Thyroid gland (tissue), 4 donors: ENCODE measurements around the gene ZNF48. TPM values are rescaled to one million over a fixed set of nuclear protein-coding genes. Genes with fewer than 3 reads are reported as not detected.

ENCODE experiments used
- DNase-seq, 2 donors: peaks; one replicate each; pipeline ENCODE4 v3.0.0-alpha.2; 2019
- H3K27ac ChIP-seq, 3 donors: fragments of 200-600 bp; sonication (generic); 1 replicate in 2 of 3; 2 replicates in 1 of 3; pipeline ENCODE4 v1.5.1; 2016 to 2019; ENCODE audit warnings: mild to moderate bottlenecking in 1 of 3, moderate library complexity in 1 of 3
- H3K27me3 ChIP-seq: fragments of 200-600 bp; sonication (generic); one replicate; pipeline ENCODE4 v1.5.1; 2019
- H3K36me3 ChIP-seq, 2 donors: fragments of 200-600 bp; sonication (generic); one replicate each; pipeline ENCODE4 v1.5.1; 2016 to 2019
- H3K4me1 ChIP-seq, 2 donors: fragments of 200-600 bp; sonication (generic); one replicate each; pipeline ENCODE4 v1.5.1; 2017 to 2019
- H3K4me3 ChIP-seq, 3 donors: fragments of 200-600 bp; sonication (generic); replicated peaks in 1 of 3; 1 replicate in 2 of 3; 2 replicates in 1 of 3; pipeline ENCODE4 v1.5.1; 2016; ENCODE audit warnings: mild to moderate bottlenecking in 1 of 3
- H3K9me3 ChIP-seq: fragments of 200-600 bp; sonication (generic); one replicate; pipeline ENCODE4 v1.5.1; 2017
- CTCF ChIP-seq, 6 experiments: fragments of 200-600 bp in 3 of 6; fragments of 450-650 bp in 3 of 6; sonication (generic) in 3 of 6; IDR thresholded peaks; one replicate each; pipeline ENCODE4 v1.5.1; 2016 to 2019; ENCODE audit warnings: antibody characterized with exemption in 6 of 6, mild to moderate bottlenecking in 2 of 6, inconsistent platforms in 1 of 6, moderate library complexity in 1 of 6
- POLR2A ChIP-seq, 2 donors: fragments of 450-650 bp; IDR thresholded peaks; one replicate each; pipeline ENCODE4 v1.6.1; 2017; ENCODE audit warnings: antibody characterized with exemption in 2 of 2, mild to moderate bottlenecking in 2 of 2, moderate library complexity in 1 of 2
- WGBS, 2 donors: methylation state at CpG; one replicate each; pipeline ENCODE4 v1.1.5; 2017; 5-methylcytosine and 5-hydroxymethylcytosine counted together
- intact Hi-C: fragments of 100-400 bp; cut with DNase I; formaldehyde crosslinking; loops from one replicate; pipeline ENCODE4 v1.15.1; 2023
- small RNA-seq: library from RNA; depleted of rRNA; stranded (forward); fragments of <200 nt; gene quantifications from one replicate; pipeline ENCODE3, GENCODE V24; 2016
- total RNA-seq, 4 donors: library from RNA; depleted of rRNA; stranded (reverse); fragments of >200 nt; gene quantifications; one replicate each; pipeline ENCODE4 v1.2.3, GENCODE V29; 2016

The ZNF48 gene
- total RNA-seq, 4 donors from 2014 or later, result 8.5 to 12.2 (median 9.4) TPM

GRCh38 chr16:30449116-30449435 is 53.9 kb downstream of the ZNF48 start:
- intact Hi-C loops, result loop anchor here (10.0 kb wide), 1 partner anchor 156 kb away; no protein-coding TSS in a partner anchor
- no peaks in the 10 kb centered on the region for H3K27me3 ChIP-seq

More at GRCh38 chr16:30449116-30449435, 53.9 kb downstream of the ZNF48 start:
- DNase-seq, result no peak
- H3K27ac ChIP-seq, result no peak overlapping the region
- WGBS, 2 donors, result 79 to 82% methylated on average over 3 of the region's 3 CpGs
- no peaks in the 10 kb centered on the region for H3K36me3 ChIP-seq
- no peak overlapping the region for H3K4me3 ChIP-seq
- no peaks in the 10 kb centered on the region for H3K9me3 ChIP-seq
- no peak for TF ChIP-seq POLR2A (IDR thresholded peaks at IDR 0.05)
- no peak for TF ChIP-seq CTCF (IDR thresholded peaks at IDR 0.05)
- peaks cover 9 to 15% of the 10 kb centered on the region in 2 donors for H3K4me1 ChIP-seq

Small RNAs within 50 kb of the gene (small RNA-seq; reads per million reads assigned to genes)
- 0.94 reads per million, percentile 8 among the genes with 10 or more reads in this experiment for gene RF00406

Other genes starting within 250 kb of the ZNF48 start
- gene CORO1A, start 211.8 kb upstream of the ZNF48 start, total RNA-seq, result 10 to 100 TPM in 3 of 4 donors, 1 to 10 TPM in 1; 7.3 to 14.8 (median 11.2) TPM
- 100 to 1,000 TPM in 2 of 4 donors, 1 to 10 TPM in 2; 2.1 to 150 (median 67.4) TPM for gene BOLA2B, start 201.8 kb upstream of the ZNF48 start, total RNA-seq
- 10 to 100 TPM; 26.2 to 73.3 (median 63.7) TPM for gene SLX1A, start 201.5 kb upstream of the ZNF48 start, total RNA-seq
- gene SULT1A3, start 196.2 kb upstream of the ZNF48 start, total RNA-seq, result 10 to 100 TPM in 2 of 4 donors, 1 to 10 TPM in 2; 8.9 to 13.8 (median 9.8) TPM
- 1 to 10 TPM; 2.1 to 3.0 (median 2.3) TPM for gene NPIPB13, start 146.9 kb upstream of the ZNF48 start, total RNA-seq
- gene CD2BP2, start 40.1 kb upstream of the ZNF48 start, total RNA-seq, result 10 to 100 TPM; 39.1 to 68.5 (median 56.1) TPM
- 10 to 100 TPM; 26.6 to 38.1 (median 33.5) TPM for gene TBC1D10B, start 24.9 kb upstream of the ZNF48 start, total RNA-seq
- gene MYL11, start 20.6 kb upstream of the ZNF48 start, total RNA-seq, result not detected
- 1 to 10 TPM in 3 of 4 donors, under 1 TPM in 1; 0.56 to 3.4 (median 1.4) TPM for gene SEPTIN1, start 12.9 kb upstream of the ZNF48 start, total RNA-seq
- 10 to 100 TPM in 3 of 4 donors, 1 to 10 TPM in 1; 9.1 to 29.5 (median 19.1) TPM for gene ZNF771, start 12.2 kb downstream of the ZNF48 start, total RNA-seq
- gene DCTPP1, start 34.6 kb downstream of the ZNF48 start, total RNA-seq, result 10 to 100 TPM; 18.8 to 26.4 (median 22.5) TPM
- 10 to 100 TPM; 34.5 to 41.3 (median 39.9) TPM for gene SEPHS2, start 50.5 kb downstream of the ZNF48 start, total RNA-seq
- 1 to 10 TPM in 3 of 4 donors, under 1 TPM in 1; 0.56 to 4.6 (median 2.8) TPM for gene ITGAL, start 77.3 kb downstream of the ZNF48 start, total RNA-seq
- 10 to 100 TPM; 27.4 to 44.9 (median 32.3) TPM for gene ZNF768, start 131.1 kb downstream of the ZNF48 start, total RNA-seq
- 10 to 100 TPM; 13.6 to 30.7 (median 21.8) TPM for gene ZNF747, start 139.4 kb downstream of the ZNF48 start, total RNA-seq
- gene ZNF764, start 163.0 kb downstream of the ZNF48 start, total RNA-seq, result 10 to 100 TPM in 3 of 4 donors, 1 to 10 TPM in 1; 9.3 to 15.4 (median 11.8) TPM
- gene ZNF688, start 176.3 kb downstream of the ZNF48 start, total RNA-seq, result 10 to 100 TPM; 10.6 to 26.1 (median 16.5) TPM
- gene ZNF785, start 190.3 kb downstream of the ZNF48 start, total RNA-seq, result 10 to 100 TPM; 10.3 to 16.9 (median 12.4) TPM
- gene ZNF689, start 215.0 kb downstream of the ZNF48 start, total RNA-seq, result 10 to 100 TPM in 3 of 4 donors, 1 to 10 TPM in 1; 9.7 to 14.7 (median 11.8) TPM